HG03196 (cell line): ENCODE measurements around the gene ITPRID1.

Experiments
- ATAC-seq: cut with Tn5 transposase; IDR thresholded peaks from one replicate; pipeline ENCODE4 v1.9.1; 2021; ENCODE audit not compliant: unreplicated experiment

The ITPRID1 gene

GRCh38 chr7:31692871-31693270 is 179.0 kb downstream of the ITPRID1 start:
- ATAC-seq, result no peak

- no peak for ATAC-seq
These were observed 182.1 kb downstream of the ITPRID1 start for GRCh38 chr7:31695859-31696614.

GRCh38 chr7:31699050-31699449 is 185.2 kb downstream of the ITPRID1 start:
- no peak for ATAC-seq

- ATAC-seq, result no peak
These were observed 188.5 kb downstream of the ITPRID1 start for GRCh38 chr7:31702354-31702753.

- ATAC-seq, result no peak
These were observed 191.5 kb downstream of the ITPRID1 start for GRCh38 chr7:31705377-31705776.

GRCh38 chr7:31707089-31707488 is 193.2 kb downstream of the ITPRID1 start:
- no peak for ATAC-seq
